SK-N-MC (cell line): ENCODE data around the gene TRABD2B.

ENCODE experiments used
- DNase-seq: peaks from one replicate; pipeline ENCODE4 v3.0.0-alpha.2; 2011; ENCODE audit warnings: low read depth, low spot score
- H3K27ac ChIP-seq: fragments of 200-600 bp; sonication (generic); 2 replicates; pipeline ENCODE4 v1.5.1; 2016; ENCODE audit warnings: mixed run types
- H3K36me3 ChIP-seq: fragments of 200-600 bp; sonication (generic); 2 replicates; pipeline ENCODE4 v1.6.1; 2017; ENCODE audit warnings: antibody characterized with exemption, low read length, mixed read lengths; ENCODE audit not compliant: insufficient read depth
- H3K4me3 ChIP-seq: fragments of 200-600 bp; sonication (generic); 2 replicates; pipeline ENCODE4 v1.5.1; 2016
- H3K9ac ChIP-seq: fragments of 200-600 bp; sonication (generic); 2 replicates; pipeline ENCODE4 v1.8.0; 2017; ENCODE audit warnings: mixed run types, mixed read lengths; ENCODE audit not compliant: insufficient read length
- H3K9me3 ChIP-seq: fragments of 200-600 bp; sonication (generic); 2 replicates; pipeline ENCODE4 v1.6.1; 2017; ENCODE audit warnings: low read depth, mild to moderate bottlenecking, antibody characterized with exemption, low read length, moderate library complexity, mixed read lengths
- EZH2 ChIP-seq: fragments of 200-600 bp; sonication (generic); IDR thresholded peaks from one replicate; pipeline ENCODE4 v1.6.1; 2017; ENCODE audit warnings: antibody characterized with exemption
- FOXP2 ChIP-seq: optimal IDR thresholded peaks from 2 replicates; pipeline ENCODE3; 2011; ENCODE audit warnings: mild to moderate bottlenecking, moderate library complexity; ENCODE audit not compliant: insufficient read depth; ENCODE audit errors: extremely low read length, control extremely low read depth
- POLR2AphosphoS5 ChIP-seq: IDR thresholded peaks from 2 replicates; pipeline ENCODE4 v1.6.1; 2012; ENCODE audit warnings: mild to moderate bottlenecking, low read depth, low read length, borderline replicate concordance

TRABD2B gene

GRCh38 chr1:47991187-47991586, 6.0 kb downstream of the TRABD2B start:
- Histone ChIP-seq H3K36me3 (no peaks in the 10 kb centered on the region), H3K9me3 (no peaks in the 10 kb centered on the region), H3K9ac (peak overlapping the region; percentile 55), H3K27ac (peak overlapping the region; percentile 98), H3K4me3 (peak overlapping the region; percentile 34)
- DNase-seq: peak; percentile 70
- TF ChIP-seq EZH2 (no peak), FOXP2 (no peak), POLR2AphosphoS5 (no peak)

GRCh38 chr1:47990286-47990685, 6.9 kb downstream of the TRABD2B start:
- no peak overlapping the region for H3K9ac ChIP-seq
- no peak overlapping the region for H3K27ac ChIP-seq
- DNase-seq: no peak
- no peaks in the 10 kb centered on the region for H3K36me3 ChIP-seq
- no peak for TF ChIP-seq POLR2AphosphoS5
- no peak for TF ChIP-seq EZH2
- TF ChIP-seq FOXP2: no peak
- no peak overlapping the region for H3K4me3 ChIP-seq
- H3K9me3 ChIP-seq: no peaks in the 10 kb centered on the region

- no peaks in the 10 kb centered on the region for H3K36me3 ChIP-seq
- DNase-seq: no peak
- no peaks in the 10 kb centered on the region for H3K9me3 ChIP-seq
- no peak overlapping the region for H3K27ac ChIP-seq
- H3K9ac ChIP-seq: no peak overlapping the region
- no peak overlapping the region for H3K4me3 ChIP-seq
- TF ChIP-seq EZH2 (no peak), FOXP2 (no peak), POLR2AphosphoS5 (no peak)
Observed at GRCh38 chr1:47987601-47988000, 9.6 kb downstream of the TRABD2B start.

- Histone ChIP-seq H3K27ac (no peak overlapping the region), H3K36me3 (no peaks in the 10 kb centered on the region), H3K9ac (no peak overlapping the region), H3K9me3 (no peaks in the 10 kb centered on the region), H3K4me3 (no peak overlapping the region)
- no peak for DNase-seq
- no peak for TF ChIP-seq EZH2
- TF ChIP-seq POLR2AphosphoS5: no peak
- no peak for TF ChIP-seq FOXP2
Observed at GRCh38 chr1:47986761-47987200, 10.4 kb downstream of the TRABD2B start.

GRCh38 chr1:47985018-47985417, 12.2 kb downstream of the TRABD2B start:
- no peaks in the 10 kb centered on the region for H3K9me3 ChIP-seq

GRCh38 chr1:47984175-47984789, 12.9 kb downstream of the TRABD2B start:
- Histone ChIP-seq H3K36me3 (no peaks in the 10 kb centered on the region), H3K9ac (no peak overlapping the region), H3K27ac (no peak overlapping the region), H3K9me3 (no peaks in the 10 kb centered on the region), H3K4me3 (no peak overlapping the region)
- no peak for DNase-seq
- no peak for TF ChIP-seq FOXP2
- TF ChIP-seq POLR2AphosphoS5: no peak
- no peak for TF ChIP-seq EZH2

More at GRCh38 chr1:47985018-47985417, 12.2 kb downstream of the TRABD2B start:
- Histone ChIP-seq H3K27ac (no peak overlapping the region), H3K4me3 (no peak overlapping the region), H3K9ac (no peak overlapping the region), H3K36me3 (no peaks in the 10 kb centered on the region)
- TF ChIP-seq POLR2AphosphoS5 (no peak), FOXP2 (no peak), EZH2 (no peak)
- no peak for DNase-seq

- H3K9me3 ChIP-seq: no peaks in the 10 kb centered on the region
- H3K4me3 ChIP-seq: no peak overlapping the region
- TF ChIP-seq EZH2 (no peak), FOXP2 (no peak), POLR2AphosphoS5 (no peak)
- no peak overlapping the region for H3K27ac ChIP-seq
- no peak for DNase-seq
- no peaks in the 10 kb centered on the region for H3K36me3 ChIP-seq
- no peak overlapping the region for H3K9ac ChIP-seq
Observed at GRCh38 chr1:47983691-47984090, 13.5 kb downstream of the TRABD2B start.

GRCh38 chr1:47981667-47982350, 15.4 kb downstream of the TRABD2B start:
- Histone ChIP-seq H3K4me3 (no peak overlapping the region), H3K36me3 (no peaks in the 10 kb centered on the region), H3K9me3 (no peaks in the 10 kb centered on the region), H3K27ac (no peak overlapping the region), H3K9ac (no peak overlapping the region)
- TF ChIP-seq EZH2 (no peak), FOXP2 (no peak), POLR2AphosphoS5 (no peak)
- no peak for DNase-seq
